SH-SY5Y (cell line): ENCODE data around the gene CBX6.

Experiments
- GATA2 ChIP-seq: IDR thresholded peaks from 2 replicates; pipeline ENCODE4 v1.6.1; 2011; ENCODE audit warnings: mild to moderate bottlenecking, low read depth, low read length
- GATA3 ChIP-seq: IDR thresholded peaks from 2 replicates; pipeline ENCODE4 v1.6.1; 2011; ENCODE audit warnings: low read depth, mild to moderate bottlenecking, low read length, moderate library complexity

Gene CBX6

GRCh38 chr22:38859581-38860282 is 12.3 kb downstream of the CBX6 start:
- TF ChIP-seq GATA3: no peak

- TF ChIP-seq GATA2 (no peak), GATA3 (no peak)
Observed at GRCh38 chr22:38858492-38858891, 13.5 kb downstream of the CBX6 start.

GRCh38 chr22:38853196-38853651 is 18.8 kb downstream of the CBX6 start:
- TF ChIP-seq GATA3 (no peak), GATA2 (no peak)

GRCh38 chr22:38852522-38852921 is 19.5 kb downstream of the CBX6 start:
- TF ChIP-seq GATA3: no peak
- no peak for TF ChIP-seq GATA2

- TF ChIP-seq GATA3: no peak
Observed at GRCh38 chr22:38850941-38851849, 20.8 kb downstream of the CBX6 start.

GRCh38 chr22:38850399-38850798 is 21.6 kb downstream of the CBX6 start:
- no peak for TF ChIP-seq GATA3
- no peak for TF ChIP-seq GATA2

- TF ChIP-seq GATA2 (no peak), GATA3 (no peak)
Observed at GRCh38 chr22:38849811-38850210, 22.2 kb downstream of the CBX6 start.

- no peak for TF ChIP-seq GATA2
- TF ChIP-seq GATA3: no peak
Observed at GRCh38 chr22:38846412-38846811, 25.6 kb downstream of the CBX6 start.

- no peak for TF ChIP-seq GATA2
- no peak for TF ChIP-seq GATA3
Observed at GRCh38 chr22:38845004-38845740, 26.8 kb downstream of the CBX6 start.

- TF ChIP-seq GATA2 (no peak), GATA3 (no peak)
Observed at GRCh38 chr22:38844315-38845003, 27.6 kb downstream of the CBX6 start.

GRCh38 chr22:38843657-38844314 is 28.2 kb downstream of the CBX6 start, which contains the start of gene NPTXR:
NPTXR (minus strand) TSS chr22:38844028.
- TF ChIP-seq GATA3: no peak
- TF ChIP-seq GATA2: no peak

- TF ChIP-seq GATA2: no peak
- TF ChIP-seq GATA3: no peak
Observed at GRCh38 chr22:38843201-38843656, 28.8 kb downstream of the CBX6 start.
